Ascending aorta (tissue), 2 donors: Measurements from ENCODE around the gene NRL. TPM values are rescaled to one million over a fixed set of nuclear protein-coding genes. Genes with fewer than 3 reads are reported as not detected.

Source experiments
- DNase-seq, 2 donors: peaks; one replicate each; pipeline ENCODE4 v3.0.0-alpha.2; 2019; ENCODE audit warnings: low spot score in 2 of 2
- H3K27ac ChIP-seq, 2 donors: fragments of 200-600 bp; sonication (generic); one replicate each; pipeline ENCODE4 v1.5.1; 2016 to 2017; ENCODE audit warnings: mild to moderate bottlenecking in 1 of 2
- H3K27me3 ChIP-seq: fragments of 200-600 bp; sonication (generic); one replicate; pipeline ENCODE4 v1.5.1; 2017
- H3K36me3 ChIP-seq, 2 donors: fragments of 200-600 bp; sonication (generic); one replicate each; pipeline ENCODE4 v1.5.1; 2016
- H3K4me1 ChIP-seq, 2 donors: fragments of 200-600 bp; sonication (generic); one replicate each; pipeline ENCODE4 v1.5.1; 2016 to 2017; ENCODE audit warnings: mild to moderate bottlenecking in 1 of 2
- H3K4me3 ChIP-seq, 2 donors: fragments of 200-600 bp; sonication (generic); one replicate each; pipeline ENCODE4 v1.5.1; 2016 to 2017; ENCODE audit warnings: mild to moderate bottlenecking in 1 of 2
- H3K9me3 ChIP-seq, 2 donors: fragments of 200-600 bp; sonication (generic); one replicate each; pipeline ENCODE4 v1.5.1; 2016
- CTCF ChIP-seq, 3 experiments: fragments of 200-600 bp in 2 of 3; fragments of 450-650 bp in 1 of 3; sonication (generic) in 2 of 3; IDR thresholded peaks; one replicate each; pipeline ENCODE4 v1.5.1; 2016 to 2019; ENCODE audit warnings: antibody characterized with exemption in 3 of 3, mild to moderate bottlenecking in 1 of 3, moderate library complexity in 1 of 3
- intact Hi-C: fragments of 100-400 bp; cut with DNase I; formaldehyde crosslinking; loops from one replicate; pipeline ENCODE4 v1.15.1; 2023
- total RNA-seq: library from RNA; depleted of rRNA; stranded (reverse); fragments of >200 nt; gene quantifications from one replicate; pipeline ENCODE4 v1.1.0, GENCODE V29; 2016

The NRL gene
- total RNA-seq, 1 donor from 2014 or later = not detected

DNA sequence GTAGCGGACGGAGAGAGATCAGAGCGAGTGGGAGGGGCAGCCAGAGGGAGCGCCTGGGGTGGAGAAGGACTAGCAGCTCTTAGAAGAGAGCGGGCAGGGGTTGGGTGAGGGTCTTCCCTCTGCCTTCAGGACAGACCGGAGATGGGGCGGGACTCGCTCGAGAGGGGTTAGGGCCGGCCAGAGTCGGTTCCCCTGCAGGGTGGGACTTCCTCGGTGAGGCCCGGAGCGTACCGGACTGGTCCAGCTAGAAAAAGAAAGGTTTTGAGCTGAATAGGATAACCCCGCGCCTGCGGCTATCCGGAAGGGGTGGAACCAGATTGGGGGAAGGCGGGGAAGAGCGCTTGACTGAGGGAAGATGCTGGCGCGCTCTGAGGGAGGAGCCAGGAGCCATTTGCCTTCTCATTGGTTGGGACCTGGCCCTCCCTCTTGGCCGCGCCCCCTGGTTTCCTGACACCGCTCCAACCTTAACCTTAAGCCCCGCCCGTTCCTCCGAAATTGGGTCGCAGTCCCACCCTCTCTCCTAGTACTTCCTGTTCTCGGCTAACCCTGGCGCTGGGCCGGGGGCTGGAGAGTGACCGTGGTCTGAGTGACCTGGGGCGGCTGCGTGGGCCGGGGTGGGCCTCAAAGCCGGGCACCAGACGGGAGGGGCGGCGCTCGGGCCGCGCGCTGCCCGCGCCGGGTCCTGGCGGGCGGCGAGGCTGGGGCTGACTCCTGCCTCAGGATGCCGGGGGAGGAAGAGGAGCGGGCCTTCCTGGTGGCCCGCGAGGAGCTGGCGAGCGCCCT is 32.4 kb upstream of the NRL start, which contains the start of gene RNF31:
Gene RNF31 (plus strand): TSS at position 521 of the 783 bp plus-strand sequence. CDS start 201 bp downstream, at position 722.
- peak; percentile 95 to 99 for DNase-seq
- no peaks in the 10 kb centered on the region for H3K9me3 ChIP-seq
- TF ChIP-seq CTCF (IDR thresholded peaks at IDR 0.05) = no peak
- peak within 1 kb of the TSS; percentile 75 to 90 for H3K27ac ChIP-seq
- peaks cover 21 to 23% of the 10 kb centered on the region in 2 donors for H3K4me1 ChIP-seq
- peaks cover 28 to 33% of the 10 kb centered on the region in 2 donors for H3K36me3 ChIP-seq
- intact Hi-C loops = loop anchor here (1.0 to 10.0 kb wide), 6 partner anchors 14 to 842 kb away; partner anchors contain the start of genes BCL2L2, GMPR2, IPO4 and IRF9
- peak within 1 kb of the TSS; percentile 76 to 100 for H3K4me3 ChIP-seq
- H3K27me3 ChIP-seq = no peaks in the 10 kb centered on the region

DNA sequence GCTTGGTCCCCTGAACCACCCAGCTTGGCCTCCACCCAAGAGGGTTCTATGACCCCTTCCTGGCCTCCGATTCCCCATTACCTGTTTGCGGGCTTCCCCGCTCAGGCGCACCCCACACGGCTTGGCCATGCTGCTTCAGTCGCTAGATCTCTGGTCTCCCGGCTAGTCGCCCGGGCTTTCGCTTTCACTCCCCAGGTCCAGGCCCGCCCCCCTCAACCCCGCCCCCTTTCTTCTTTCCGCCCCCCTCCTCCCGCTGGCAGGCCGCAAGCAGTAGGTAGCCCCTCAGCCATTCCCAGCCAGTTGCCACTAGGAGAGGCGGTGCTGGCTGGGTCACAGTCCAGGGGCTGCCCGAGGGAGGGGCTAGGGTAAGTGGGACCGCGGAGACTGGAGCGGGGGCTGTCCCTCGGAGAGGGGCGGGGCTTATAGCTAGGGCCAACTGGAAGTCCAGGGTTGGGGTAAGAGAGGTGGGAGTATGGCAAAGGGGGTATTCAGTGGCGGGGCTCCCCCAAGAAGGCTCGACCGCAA is 31.8 kb upstream of the NRL start, which contains the start of gene PSME2:
Gene PSME2 (minus strand): TSS at position 158 of the 525 bp plus-strand sequence. CDS start 29 bp downstream, at position 129.
- H3K4me3 ChIP-seq = peak within 1 kb of the TSS; percentile 76 to 100
- H3K9me3 ChIP-seq = no peaks in the 10 kb centered on the region
- DNase-seq = peak; percentile 94 to 98
- peaks cover 24 to 26% of the 10 kb centered on the region in 2 donors for H3K4me1 ChIP-seq
- H3K36me3 ChIP-seq = peaks cover 22 to 27% of the 10 kb centered on the region in 2 donors
- H3K27me3 ChIP-seq = no peaks in the 10 kb centered on the region
- TF ChIP-seq CTCF (IDR thresholded peaks at IDR 0.05) = no peak
- intact Hi-C loops = loop anchor here (2.0 to 10.0 kb wide), 4 partner anchors 42 to 842 kb away; partner anchors contain the start of genes BCL2L2, GMPR2, IPO4 and NEDD8
- H3K27ac ChIP-seq = peak within 1 kb of the TSS; percentile 75 to 90

DNA sequence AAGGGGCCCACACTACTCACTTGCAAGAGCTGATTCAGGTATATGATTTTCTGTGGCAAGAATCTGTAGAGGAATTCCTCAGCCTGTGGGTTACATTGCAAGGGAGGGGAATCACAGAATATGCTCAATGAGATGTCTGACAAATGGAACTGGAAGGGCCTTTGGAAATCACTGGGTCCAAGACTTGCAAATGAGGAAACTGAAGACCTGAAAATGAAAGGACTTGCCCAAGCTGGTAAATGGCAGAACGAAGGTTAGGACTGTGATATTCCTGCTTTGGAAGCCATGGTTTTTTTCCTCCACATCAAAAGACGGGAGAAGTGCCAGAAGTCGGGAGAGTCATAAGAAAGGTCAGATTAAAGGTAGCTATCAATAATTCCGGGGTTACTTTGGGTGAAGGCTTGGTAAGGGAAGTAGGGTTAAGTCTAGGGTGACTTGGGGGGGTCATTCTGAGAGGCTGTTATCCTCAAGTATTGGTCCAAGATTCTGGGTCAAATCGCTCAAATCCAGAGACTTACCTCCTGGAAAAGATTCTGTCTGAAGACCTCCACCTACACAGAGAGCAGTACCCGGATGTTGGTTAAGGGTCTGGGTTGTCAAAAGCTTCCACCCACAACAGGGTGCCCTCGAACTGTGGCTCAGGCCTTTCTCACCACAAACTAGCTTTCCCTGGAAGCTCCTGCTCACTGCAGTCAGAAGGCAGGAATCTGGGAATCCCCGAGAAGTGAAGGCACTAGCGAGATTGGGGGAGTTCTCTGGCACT is 31.1 kb upstream of the NRL start:
- Histone ChIP-seq H3K4me1 (peaks cover 24 to 26% of the 10 kb centered on the region in 2 donors), H3K9me3 (no peaks in the 10 kb centered on the region), H3K36me3 (peaks cover 16 to 20% of the 10 kb centered on the region in 2 donors), H3K27ac (peak overlapping the region; percentile 75 to 90), H3K4me3 (peak overlapping the region; percentile 76 to 100), H3K27me3 (no peaks in the 10 kb centered on the region)
- TF ChIP-seq CTCF (IDR thresholded peaks at IDR 0.05) = no peak
- intact Hi-C loops = loop anchor here (2.0 to 10.0 kb wide), 4 partner anchors 43 to 841 kb away; partner anchors contain the start of genes BCL2L2, GMPR2, IPO4 and NEDD8
- no peak for DNase-seq

DNA sequence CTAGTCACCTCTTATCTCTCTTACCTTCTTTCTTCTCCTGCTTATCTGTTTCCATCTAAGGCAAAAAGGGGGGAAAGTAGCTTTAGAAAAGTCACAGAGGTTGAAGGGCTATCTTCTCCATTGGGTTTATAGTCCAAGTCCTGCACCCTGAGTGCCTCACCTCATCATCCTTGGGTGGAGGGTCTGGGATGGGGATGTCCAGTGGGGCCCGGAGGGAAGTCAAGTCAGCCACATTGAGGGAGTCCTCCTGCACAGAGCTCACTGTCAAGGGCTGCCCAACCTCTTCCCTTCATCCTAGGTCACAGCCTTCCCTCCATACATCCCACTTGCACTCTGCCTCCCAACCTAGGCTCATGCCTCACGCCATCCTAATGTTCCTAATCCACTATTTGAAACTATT is 30.5 kb upstream of the NRL start:
- DNase-seq = no peak
- Histone ChIP-seq H3K27me3 (no peaks in the 10 kb centered on the region), H3K9me3 (no peaks in the 10 kb centered on the region), H3K36me3 (peaks cover 13 to 14% of the 10 kb centered on the region in 2 donors), H3K27ac (peak overlapping the region; percentile 75 to 90), H3K4me3 (peak overlapping the region in 1 of 2 donors; percentile 100), H3K4me1 (peaks cover 26 to 27% of the 10 kb centered on the region in 2 donors)
- intact Hi-C loops = loop anchor here (5.0 to 10.0 kb wide), 2 partner anchors 87 to 840 kb away; partner anchors contain the start of genes BCL2L2, GMPR2, NEDD8 and PPP1R3E
- no peak for TF ChIP-seq CTCF (IDR thresholded peaks at IDR 0.05)

GRCh38 chr14:24144451-24144850 is 29.7 kb upstream of the NRL start:
- Histone ChIP-seq H3K9me3 (no peaks in the 10 kb centered on the region), H3K36me3 (peaks cover 6 to 7% of the 10 kb centered on the region in 2 donors), H3K27ac (no peak overlapping the region), H3K4me1 (peaks cover 26 to 34% of the 10 kb centered on the region in 2 donors), H3K4me3 (no peak overlapping the region), H3K27me3 (no peaks in the 10 kb centered on the region)
- no peak for TF ChIP-seq CTCF (IDR thresholded peaks at IDR 0.05)
- no peak for DNase-seq
- intact Hi-C loops = loop anchor here (10.0 kb wide), 1 partner anchor 840 kb away; the partner anchor contains the start of genes BCL2L2 and PPP1R3E
